Fibroblast of lung (primary cell): ENCODE data around the gene IGFN1.

ENCODE experiments used
- CTCF ChIP-seq, 2 donors: IDR thresholded peaks in 1 of 2; conservative IDR thresholded peaks in 1 of 2; 1 replicate in 1 of 2; 2 replicates in 1 of 2; pipeline ENCODE4 v1.5.1; 2011 to 2012; ENCODE audit warnings: low read length in 2 of 2, control low read depth in 1 of 2, inconsistent platforms in 1 of 2, low read depth in 1 of 2, mild to moderate bottlenecking in 1 of 2
- EZH2 ChIP-seq: IDR thresholded peaks from 2 replicates; pipeline ENCODE4 v1.5.1; 2012; ENCODE audit warnings: low read length, control low read depth, mild to moderate bottlenecking; ENCODE audit errors: missing control alignments

DNA sequence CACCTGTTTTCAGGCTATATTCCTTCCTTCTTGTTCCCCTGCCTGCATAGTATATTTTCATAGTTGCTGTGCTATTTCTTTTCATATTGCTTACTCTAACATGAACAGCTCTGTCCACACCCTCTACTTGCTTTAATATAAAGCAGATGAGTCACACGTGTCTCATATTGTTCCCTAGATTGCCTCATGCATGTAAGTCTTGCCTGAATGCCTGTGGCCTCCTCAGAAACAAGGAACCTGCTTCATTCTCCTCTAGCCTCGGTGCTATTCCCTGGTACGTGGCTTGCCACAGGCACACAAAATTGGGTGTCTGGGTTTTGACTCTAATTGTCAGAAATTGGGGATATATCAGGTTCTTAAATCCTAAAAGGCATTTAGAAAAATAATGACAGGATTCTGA, 76.2 kb downstream of the IGFN1 start:
- TF ChIP-seq CTCF (conservative IDR thresholded peaks at IDR 0.05 in 1 of 2, IDR thresholded peaks at IDR 0.05 in 1 of 2; ENCODE audit: low read depth in 1 of 2, low read length in 2 of 2): no peak
- TF ChIP-seq EZH2: no peak
